Fibroblast of villous mesenchyme (primary cell): ENCODE results near the gene RHBDL2. TPM values are rescaled to one million over a fixed set of nuclear protein-coding genes. Genes with fewer than 3 reads are reported as not detected.

ENCODE experiments used
- DNase-seq: peaks from one replicate; pipeline ENCODE4 v3.0.0-alpha.2; 2010; ENCODE audit warnings: low read depth
- H3K4me3 ChIP-seq: 2 replicates; pipeline ENCODE4 v1.5.1; 2011; ENCODE audit warnings: low read depth, mild to moderate bottlenecking, low read length
- total RNA-seq: library from RNA; depleted of rRNA; stranded (reverse); fragments of >200 nt; gene quantifications from 2 replicates; pipeline ENCODE4 v1.2.3, GENCODE V29; 2012
- TF ChIP-seq, protein P1 (sequence below): IDR thresholded peaks from 2 replicates; pipeline ENCODE4 v1.5.1; 2012; ENCODE audit warnings: low read depth, mild to moderate bottlenecking, low read length; ENCODE audit not compliant: insufficient read depth

Gene RHBDL2
- total RNA-seq, 1 donor = 1.7 TPM

DNA sequence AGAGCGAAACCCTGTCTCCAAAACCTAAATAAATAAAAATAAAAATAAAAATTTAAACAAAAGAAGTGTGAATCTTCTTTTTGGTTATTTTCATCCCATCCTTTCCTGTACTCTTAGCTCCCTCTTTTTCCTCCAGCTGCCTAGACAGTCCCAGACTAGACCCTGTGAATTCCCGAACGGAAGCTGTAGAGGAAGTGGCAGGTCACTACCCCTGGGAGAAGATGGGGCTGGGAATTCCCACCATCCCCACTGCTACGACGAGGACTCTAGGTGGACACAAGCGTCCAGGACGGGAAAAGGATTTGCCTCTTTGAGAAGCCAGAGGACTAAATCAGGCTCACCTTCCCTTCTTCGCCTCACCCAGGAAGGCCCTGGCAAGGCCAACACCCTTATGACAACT, 12.6 kb downstream of the RHBDL2 start:
- TF ChIP-seq, protein P1, sequence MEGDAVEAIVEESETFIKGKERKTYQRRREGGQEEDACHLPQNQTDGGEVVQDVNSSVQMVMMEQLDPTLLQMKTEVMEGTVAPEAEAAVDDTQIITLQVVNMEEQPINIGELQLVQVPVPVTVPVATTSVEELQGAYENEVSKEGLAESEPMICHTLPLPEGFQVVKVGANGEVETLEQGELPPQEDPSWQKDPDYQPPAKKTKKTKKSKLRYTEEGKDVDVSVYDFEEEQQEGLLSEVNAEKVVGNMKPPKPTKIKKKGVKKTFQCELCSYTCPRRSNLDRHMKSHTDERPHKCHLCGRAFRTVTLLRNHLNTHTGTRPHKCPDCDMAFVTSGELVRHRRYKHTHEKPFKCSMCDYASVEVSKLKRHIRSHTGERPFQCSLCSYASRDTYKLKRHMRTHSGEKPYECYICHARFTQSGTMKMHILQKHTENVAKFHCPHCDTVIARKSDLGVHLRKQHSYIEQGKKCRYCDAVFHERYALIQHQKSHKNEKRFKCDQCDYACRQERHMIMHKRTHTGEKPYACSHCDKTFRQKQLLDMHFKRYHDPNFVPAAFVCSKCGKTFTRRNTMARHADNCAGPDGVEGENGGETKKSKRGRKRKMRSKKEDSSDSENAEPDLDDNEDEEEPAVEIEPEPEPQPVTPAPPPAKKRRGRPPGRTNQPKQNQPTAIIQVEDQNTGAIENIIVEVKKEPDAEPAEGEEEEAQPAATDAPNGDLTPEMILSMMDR = no peak
- no peak for DNase-seq

DNA sequence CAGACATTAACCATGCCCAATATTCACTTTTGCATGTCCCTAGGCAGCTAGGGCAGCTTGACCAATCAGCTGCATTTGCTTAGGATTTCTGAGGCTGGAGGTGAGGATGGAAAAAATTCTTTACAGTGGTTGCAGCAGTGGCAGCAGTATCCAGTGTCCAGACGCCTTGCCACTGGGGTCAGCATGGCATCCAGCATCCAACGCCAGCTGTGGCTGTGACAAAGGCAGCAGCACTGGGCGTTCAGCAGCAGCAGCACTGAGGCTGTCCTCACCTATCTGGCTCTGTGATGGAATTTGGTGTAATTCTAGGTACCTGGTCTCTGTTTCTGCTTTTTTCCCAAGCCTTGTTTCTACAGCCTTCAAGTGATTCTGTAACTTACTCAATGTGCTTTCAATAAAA, 15.5 kb downstream of the RHBDL2 start:
- no peak overlapping the region for H3K4me3 ChIP-seq
- TF ChIP-seq, protein P1 = no peak
- DNase-seq = no peak

More for the DNA sequence above, 12.6 kb downstream of the RHBDL2 start:
- H3K4me3 ChIP-seq = no peak overlapping the region

GRCh38 chr1:38925391-38925790, 16.2 kb downstream of the RHBDL2 start:
- no peak for DNase-seq
- H3K4me3 ChIP-seq = no peak overlapping the region
- TF ChIP-seq, protein P1 = no peak

- DNase-seq = no peak
- TF ChIP-seq, protein P1 = no peak
These were observed 18.0 kb downstream of the RHBDL2 start for GRCh38 chr1:38923607-38924006.

DNA sequence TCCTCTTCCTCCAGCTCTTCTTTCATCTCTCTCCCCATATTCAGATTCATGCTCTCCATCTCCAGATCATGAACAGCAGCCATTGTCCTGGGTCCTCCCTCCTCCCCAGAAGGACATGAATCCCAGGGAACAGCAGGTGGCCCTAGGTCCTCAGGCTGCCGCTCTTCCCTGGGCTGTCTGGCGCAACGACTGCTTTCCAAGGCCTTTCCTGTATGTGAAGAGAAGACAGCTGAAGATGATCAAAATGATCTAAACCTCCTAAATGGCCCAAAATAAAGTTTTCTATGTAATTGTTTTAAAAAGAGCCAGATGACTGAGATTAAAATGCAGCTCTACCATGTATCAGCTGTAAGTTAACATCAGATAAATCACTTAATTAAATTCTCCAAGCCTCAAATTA, 22.5 kb downstream of the RHBDL2 start:
- no peak overlapping the region for H3K4me3 ChIP-seq
- TF ChIP-seq, protein P1 = no peak
- no peak for DNase-seq

More at GRCh38 chr1:38923607-38924006, 18.0 kb downstream of the RHBDL2 start:
- no peak overlapping the region for H3K4me3 ChIP-seq

- no peak overlapping the region for H3K4me3 ChIP-seq
- TF ChIP-seq, protein P1 = no peak
- DNase-seq = no peak
These were observed 23.1 kb downstream of the RHBDL2 start for GRCh38 chr1:38918568-38918967.

DNA sequence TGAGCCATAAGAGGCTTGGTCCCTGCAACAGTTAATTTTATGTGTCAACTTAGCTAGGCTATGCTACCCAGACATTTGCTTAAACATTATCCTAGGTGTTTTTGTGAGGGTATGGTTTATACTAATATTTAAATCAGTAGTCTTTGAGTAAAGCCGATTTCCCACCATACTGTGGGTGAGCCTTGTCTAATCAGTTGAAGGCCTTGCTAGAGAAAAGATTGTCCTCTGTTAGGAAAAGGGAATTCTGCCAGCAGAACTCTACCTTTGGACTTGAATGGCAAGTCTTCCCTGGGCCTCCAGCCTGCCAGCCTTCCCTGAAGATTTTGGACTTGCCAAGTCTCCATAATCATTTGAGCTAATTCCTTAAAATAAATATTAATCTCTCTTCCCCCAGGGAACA, 23.9 kb downstream of the RHBDL2 start:
- no peak overlapping the region for H3K4me3 ChIP-seq
- TF ChIP-seq, protein P1 = no peak
- no peak for DNase-seq
